K562 (cell line): ENCODE data around the gene STK17A. TPM values are rescaled to one million over a fixed set of nuclear protein-coding genes. Genes with fewer than 3 reads are reported as not detected.

Source experiments
- BACH1 ChIP-seq: fragments of 200-800 bp; sonication (Bioruptor generic); IDR thresholded peaks from 2 replicates; pipeline ENCODE4 v1.6.1; 2016; ENCODE audit warnings: missing genetic modification characterization, missing compliant biosample characterization
- CCNT2 ChIP-seq: IDR thresholded peaks from 2 replicates; pipeline ENCODE4 v1.6.1; 2011; ENCODE audit warnings: borderline replicate concordance, low read depth, mild to moderate bottlenecking, moderate library complexity, mixed read lengths, low read length; ENCODE audit not compliant: insufficient read length; ENCODE audit errors: extremely low read depth
- HLTF ChIP-seq: fragments of 450-650 bp; IDR thresholded peaks from 2 replicates; pipeline ENCODE4 v1.6.1; 2016
- HMGXB4 ChIP-seq: sonication (generic); formaldehyde crosslinking; IDR thresholded peaks from 2 replicates; pipeline ENCODE4 v1.8.1; 2023; ENCODE audit warnings: mild to moderate bottlenecking, missing genetic modification reagents
- NR3C1 ChIP-seq: sonication (generic); formaldehyde crosslinking; IDR thresholded peaks from 2 replicates; pipeline ENCODE4 v1.8.1; 2022; ENCODE audit warnings: missing genetic modification reagents
- RREB1 ChIP-seq: fragments of 250-450 bp; sonication (Bioruptor Pico); IDR thresholded peaks from 2 replicates; pipeline ENCODE4 v1.4.0; 2020
- SIX5 ChIP-seq, 2 experiments: IDR thresholded peaks; 2 replicates each; pipeline ENCODE4 v1.6.1; 2011; ENCODE audit warnings: low read length in 2 of 2, borderline replicate concordance in 1 of 2, low read depth in 1 of 2, mild to moderate bottlenecking in 1 of 2, moderate library complexity in 1 of 2; ENCODE audit not compliant: insufficient read depth in 1 of 2
- SMARCE1 ChIP-seq: fragments of 450-650 bp; IDR thresholded peaks from 2 replicates; pipeline ENCODE4 v1.7.1; 2016; ENCODE audit warnings: mild to moderate bottlenecking
- SREBF2 ChIP-seq: sonication (generic); formaldehyde crosslinking; IDR thresholded peaks from 2 replicates; pipeline ENCODE4 v1.4.0; 2020; ENCODE audit warnings: mild to moderate bottlenecking, missing genetic modification reagents
- TAL1 ChIP-seq: fragments of 450-650 bp; IDR thresholded peaks from 2 replicates; pipeline ENCODE4 v1.6.1; 2016; ENCODE audit warnings: mild to moderate bottlenecking
- UBTF ChIP-seq, 2 experiments: IDR thresholded peaks; 2 replicates each; pipeline ENCODE4 v1.6.1; 2012; ENCODE audit warnings: improper control_type of control experiment in 2 of 2, low read depth in 2 of 2, low read length in 2 of 2, borderline replicate concordance in 1 of 2
- ZFX ChIP-seq: sonication (generic); formaldehyde crosslinking; IDR thresholded peaks from 2 replicates; pipeline ENCODE4 v1.8.0; 2022; ENCODE audit warnings: mild to moderate bottlenecking, missing genetic modification reagents, moderate library complexity
- ZNF165 ChIP-seq: fragments of 250-450 bp; sonication (Bioruptor Pico); IDR thresholded peaks from 2 replicates; pipeline ENCODE4 v1.4.0; 2020; ENCODE audit warnings: borderline replicate concordance
- ZNF277 ChIP-seq: fragments of 250-450 bp; sonication (Bioruptor Pico); IDR thresholded peaks from 2 replicates; pipeline ENCODE4 v1.8.0; 2022; ENCODE audit warnings: inconsistent platforms, mild to moderate bottlenecking, moderate library complexity, borderline replicate concordance
- ZNF311 ChIP-seq: fragments of 250-450 bp; sonication (Bioruptor Pico); IDR thresholded peaks from 2 replicates; pipeline ENCODE4 v1.4.0; 2020; ENCODE audit warnings: mild to moderate bottlenecking, moderate library complexity
- polyA plus RNA-seq, 8 experiments: library from polyadenylated mRNA; depleted of rRNA in 4 of 8; stranded (reverse) in 5 of 8; unstranded in 3 of 8; fragments of >200 nt; fragmentation: Nextera tagmentation in 2 of 8; fragmentation: Illumina TruSeq in 1 of 8; extraction: Ambion mirVana in 2 of 8; extraction: Trizol in 1 of 8; gene quantifications; 2 replicates each; pipeline versions ENCODE4 v1.2.1 to v1.2.3, GENCODE V29; 2011 to 2014; ENCODE audit warnings: inconsistent platforms in 1 of 8, missing spikeins in 1 of 8
- total RNA-seq, 7 experiments: library from RNA; depleted of rRNA in 6 of 7; stranded (reverse); fragments of >200 nt in 6 of 7; fragmentation: Illumina TruSeq in 2 of 7; extraction: Trizol in 2 of 7; gene quantifications; 2 replicates each; pipeline versions ENCODE4 v1.2.1 to v1.2.3, GENCODE V29; 2011 to 2021; ENCODE audit warnings: low replicate concordance in 1 of 7

The STK17A gene
- total and polyA plus RNA-seq, 9 of the 15 experiments (the other 6 are each of a cell fraction or from before 2014, with no cell fraction given): 3.4 to 16.3 (median 13.2) TPM

GRCh38 chr7:43582503-43583423, at the start of gene STK17A (continued):
- TF ChIP-seq RREB1 (CRISPR knock-in tag) (no peak), SREBF2 (CRISPR knock-in tag) (no peak), HLTF (no peak), TAL1 (no peak), BACH1 (tag) (no peak), CCNT2 (peak; percentile 77), ZNF277 (no peak), ZNF311 (CRISPR knock-in tag) (no peak), UBTF (IDR thresholded peaks at IDR 0.05; ENCODE audit: borderline replicate concordance in 1 of 2, low read depth in 2 of 2, low read length in 2 of 2) (peak; percentile 76 to 90; a peak in 3 of 4 replicates), ZNF165 (CRISPR knock-in tag) (no peak), NR3C1 (CRISPR knock-in tag) (no peak), ZFX (CRISPR knock-in tag) (peak; percentile 70), HMGXB4 (CRISPR knock-in tag) (peak; percentile 37; the same call in 1 of the 2 replicates), SMARCE1 (no peak), SIX5 (IDR thresholded peaks at IDR 0.05; ENCODE audit: borderline replicate concordance in 1 of 2, insufficient read depth in 1 of 2, low read depth in 1 of 2, low read length in 2 of 2) (no peak)
